GM19455 (cell line): ENCODE data around the gene SPDL1.

ENCODE experiments used
- ATAC-seq: cut with Tn5 transposase; IDR thresholded peaks from one replicate; pipeline ENCODE4 v1.9.1; 2021; ENCODE audit not compliant: unreplicated experiment

The SPDL1 gene

GRCh38 chr5:169629847-169630548 is 46.4 kb downstream of the SPDL1 start:
- no peak for ATAC-seq

- no peak for ATAC-seq
These were observed 47.8 kb downstream of the SPDL1 start for GRCh38 chr5:169631360-169631759.

- ATAC-seq = no peak
These were observed 49.4 kb downstream of the SPDL1 start for GRCh38 chr5:169632946-169633345.

- no peak for ATAC-seq
These were observed 51.0 kb downstream of the SPDL1 start for GRCh38 chr5:169634606-169635005.

- no peak for ATAC-seq
These were observed 52.4 kb downstream of the SPDL1 start for GRCh38 chr5:169635936-169636335.

- ATAC-seq = no peak
These were observed 53.0 kb downstream of the SPDL1 start for GRCh38 chr5:169636477-169637084.

GRCh38 chr5:169637085-169637548 is 53.5 kb downstream of the SPDL1 start, which contains the start of gene DOCK2:
TSS of gene DOCK2 (plus strand) at chr5:169637275. CDS start at chr5:169637327, 52 bp downstream.
- peak; percentile 93 for ATAC-seq

GRCh38 chr5:169637549-169638121 is 54.1 kb downstream of the SPDL1 start:
- ATAC-seq = peak; percentile 65

- ATAC-seq = no peak
These were observed 57.7 kb downstream of the SPDL1 start for GRCh38 chr5:169641253-169641652.

- no peak for ATAC-seq
These were observed 63.3 kb downstream of the SPDL1 start for GRCh38 chr5:169646856-169647255.

- peak; percentile 46 for ATAC-seq
These were observed 64.0 kb downstream of the SPDL1 start for GRCh38 chr5:169647566-169647965.

GRCh38 chr5:169648725-169649310 is 65.2 kb downstream of the SPDL1 start:
- ATAC-seq = no peak

- ATAC-seq = no peak
These were observed 65.9 kb downstream of the SPDL1 start for GRCh38 chr5:169649486-169649885.

- ATAC-seq = peak; percentile 23
These were observed 67.2 kb downstream of the SPDL1 start for GRCh38 chr5:169650701-169651331.

GRCh38 chr5:169651526-169651925 is 68.0 kb downstream of the SPDL1 start:
- ATAC-seq = no peak

GRCh38 chr5:169652057-169652456 is 68.5 kb downstream of the SPDL1 start:
- no peak for ATAC-seq

GRCh38 chr5:169653091-169653490 is 69.5 kb downstream of the SPDL1 start:
- no peak for ATAC-seq
